HEK293T (cell line): ENCODE results near the gene SPINK2.

Experiments
- BHLHE40 ChIP-seq: fragments of 450-650 bp; IDR thresholded peaks from 2 replicates; pipeline ENCODE4 v1.6.1; 2016; ENCODE audit warnings: mild to moderate bottlenecking, moderate library complexity, borderline replicate concordance
- FOXK2 ChIP-seq: fragments of 450-650 bp; IDR thresholded peaks from 2 replicates; pipeline ENCODE4 v1.6.1; 2016; ENCODE audit warnings: mild to moderate bottlenecking
- FOXM1 ChIP-seq: fragments of 450-650 bp; IDR thresholded peaks from 2 replicates; pipeline ENCODE4 v1.6.1; 2017; ENCODE audit warnings: mild to moderate bottlenecking, borderline replicate concordance
- L3MBTL2 ChIP-seq: fragments of 450-650 bp; conservative IDR thresholded peaks from 2 replicates; pipeline ENCODE4 v1.6.1; 2016; ENCODE audit warnings: mild to moderate bottlenecking
- LEF1 ChIP-seq: fragments of 450-650 bp; IDR thresholded peaks from 2 replicates; pipeline ENCODE4 v1.6.1; 2017; ENCODE audit warnings: mild to moderate bottlenecking, borderline replicate concordance
- NFRKB ChIP-seq: fragments of 450-650 bp; IDR thresholded peaks from 2 replicates; pipeline ENCODE4 v1.6.1; 2016; ENCODE audit warnings: mild to moderate bottlenecking, moderate library complexity
- ZNF384 ChIP-seq: fragments of 450-650 bp; IDR thresholded peaks from 2 replicates; pipeline ENCODE4 v1.6.1; 2016

GRCh38 chr4:56768763-56769162, 52.7 kb downstream of the SPINK2 start:
- TF ChIP-seq FOXM1 = no peak
- no peak for TF ChIP-seq ZNF384
- TF ChIP-seq LEF1 = no peak
- TF ChIP-seq L3MBTL2 = no peak
- no peak for TF ChIP-seq FOXK2
- TF ChIP-seq NFRKB = no peak
- TF ChIP-seq BHLHE40 = no peak
